Measurements from ENCODE around the gene CLMN.

CLMN gene

DNA sequence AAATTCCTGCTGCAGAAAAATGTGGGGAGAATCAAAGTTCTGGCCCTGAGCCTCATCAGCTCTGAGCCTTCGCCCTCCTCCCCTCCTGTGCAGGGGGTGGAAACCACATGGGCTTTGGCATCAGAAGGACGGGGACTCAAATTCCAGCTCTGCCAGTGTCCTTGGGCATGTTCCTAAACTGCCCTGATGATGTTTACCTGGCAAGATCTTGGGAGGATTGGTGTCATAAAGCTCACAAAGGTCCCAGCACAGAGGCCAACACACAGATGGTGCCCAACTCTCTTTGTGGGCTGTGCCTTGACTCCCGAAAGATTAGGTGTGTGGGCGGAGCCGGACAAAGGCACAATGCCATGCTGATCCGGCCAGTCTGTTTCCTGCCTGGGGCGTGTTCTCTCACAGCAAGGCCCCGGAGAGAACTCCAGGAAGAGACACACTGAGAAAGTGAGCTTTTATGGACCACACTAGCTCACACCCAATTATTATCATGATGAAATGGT lies 20.5 kb upstream of the CLMN start:
- DNase-seq: no peak

DNA sequence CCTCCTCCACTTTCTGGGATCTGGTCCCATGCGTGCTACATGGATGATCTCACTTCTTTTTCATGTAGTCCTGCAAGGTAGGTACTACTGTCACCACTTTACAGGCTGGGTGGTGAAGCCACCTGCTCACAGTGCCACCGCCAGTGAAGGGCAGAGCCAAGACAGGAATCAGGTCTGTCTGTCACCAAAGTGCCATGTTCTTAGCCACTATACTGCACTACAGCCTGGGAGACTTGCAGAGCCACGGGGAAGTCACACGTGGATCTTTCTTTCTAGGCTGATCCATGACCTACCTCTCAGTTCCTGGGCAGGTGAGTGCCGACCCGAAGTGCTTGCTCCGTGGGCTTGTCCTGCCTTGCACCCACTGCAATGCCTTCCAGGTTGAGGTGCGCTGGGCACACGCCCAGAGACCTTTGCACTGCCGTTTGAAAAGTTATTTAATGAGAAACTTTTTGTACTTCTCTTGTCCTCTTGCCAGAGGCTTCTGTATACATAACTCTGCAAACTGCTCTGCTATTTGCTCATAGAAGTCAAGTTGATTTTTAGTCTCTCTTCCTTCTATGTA lies 19.7 kb upstream of the CLMN start:
- no peak for DNase-seq

DNA sequence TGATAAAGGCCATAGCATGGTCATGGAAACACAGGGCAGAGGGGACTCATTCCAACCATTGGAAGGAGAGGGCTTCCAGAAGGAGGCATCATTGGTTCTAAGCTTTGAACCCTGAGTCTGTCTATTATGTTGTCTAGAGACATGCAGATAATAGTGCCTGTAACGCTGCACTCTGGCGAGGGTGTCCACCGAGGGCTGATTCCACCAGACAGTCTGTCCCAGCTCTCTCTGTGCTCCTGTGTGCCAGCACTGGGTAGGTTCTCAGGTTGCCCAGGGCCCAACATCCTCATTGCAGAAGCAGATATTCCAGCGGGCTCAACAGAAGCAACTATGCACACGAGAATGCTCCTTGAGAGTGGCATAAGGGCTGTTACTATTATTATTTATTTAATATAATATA lies 18.7 kb upstream of the CLMN start:
- no peak for DNase-seq

DNA sequence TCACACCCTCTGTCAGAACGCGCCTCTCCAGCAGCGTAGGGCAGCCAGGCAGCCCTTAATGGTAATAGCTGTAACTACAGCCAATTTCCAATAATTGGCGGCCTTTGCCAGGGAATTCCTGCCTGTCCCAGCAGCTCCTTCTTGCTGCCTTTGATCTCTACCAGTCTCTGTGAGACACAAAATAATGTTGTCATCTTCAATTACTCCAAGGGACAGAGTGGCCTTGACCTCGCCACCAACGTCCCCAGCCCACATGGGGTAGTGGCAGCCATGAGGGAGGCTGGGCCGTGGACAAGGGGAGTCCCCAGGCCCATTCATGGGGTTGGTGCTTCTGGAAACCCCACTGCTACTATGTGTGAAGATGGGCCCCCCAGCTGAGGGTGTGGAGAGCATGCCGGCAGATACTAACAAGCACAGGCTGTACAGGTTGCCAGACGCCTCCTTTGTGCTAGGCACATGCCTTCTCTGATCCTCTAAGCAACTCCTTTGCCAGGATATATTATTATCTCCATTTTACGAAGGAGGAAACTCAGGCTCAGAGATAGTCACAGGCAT lies 17.4 kb upstream of the CLMN start:
- no peak for DNase-seq

DNA sequence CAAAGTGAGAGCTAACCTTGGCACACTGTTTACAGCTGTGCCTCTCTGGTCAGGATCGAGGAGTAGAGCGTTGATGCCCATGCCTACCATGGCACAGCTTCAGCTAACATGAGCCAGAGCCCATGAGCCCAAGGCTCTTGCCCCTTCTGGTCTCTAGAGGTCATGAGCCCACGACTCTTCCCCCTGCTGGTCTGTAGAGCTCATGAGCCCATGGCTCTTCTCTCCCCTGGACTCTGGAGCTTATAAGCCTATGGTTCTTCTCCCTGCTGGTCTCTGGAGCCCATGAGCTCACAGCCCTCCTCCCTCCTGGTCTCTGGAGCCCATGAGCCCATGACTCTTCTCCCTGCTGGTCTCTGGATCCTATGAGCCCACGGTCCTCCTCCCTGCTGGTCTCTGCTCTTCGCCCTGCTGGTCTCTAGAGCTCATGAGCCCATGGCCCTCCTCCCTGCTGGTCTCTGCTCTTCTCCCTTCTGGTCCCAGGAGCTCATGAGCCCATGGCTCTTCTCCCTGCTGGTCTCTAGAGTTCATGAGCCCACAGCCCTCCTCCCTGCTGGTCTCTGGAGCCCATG lies 16.6 kb upstream of the CLMN start:
- DNase-seq: no peak

DNA sequence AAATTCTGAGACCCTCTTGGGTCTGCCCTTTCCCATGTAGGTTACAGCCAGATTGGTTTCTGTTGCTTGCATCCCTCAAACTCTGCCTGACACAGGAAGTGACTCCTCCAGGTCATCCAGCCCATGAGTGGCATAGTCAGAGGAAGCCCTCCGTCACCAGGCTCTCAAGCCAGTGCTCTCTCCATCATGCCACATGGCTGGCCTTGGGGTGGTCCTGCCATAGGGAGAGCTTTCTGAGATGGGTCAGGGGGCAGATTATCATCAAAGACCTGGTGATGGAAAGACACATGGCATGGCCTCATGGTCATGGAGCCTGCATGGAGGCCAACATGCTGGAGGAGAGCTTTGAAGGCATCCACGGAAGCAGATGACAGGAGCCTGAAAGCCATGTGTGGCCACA lies 15.4 kb upstream of the CLMN start:
- DNase-seq: no peak

DNA sequence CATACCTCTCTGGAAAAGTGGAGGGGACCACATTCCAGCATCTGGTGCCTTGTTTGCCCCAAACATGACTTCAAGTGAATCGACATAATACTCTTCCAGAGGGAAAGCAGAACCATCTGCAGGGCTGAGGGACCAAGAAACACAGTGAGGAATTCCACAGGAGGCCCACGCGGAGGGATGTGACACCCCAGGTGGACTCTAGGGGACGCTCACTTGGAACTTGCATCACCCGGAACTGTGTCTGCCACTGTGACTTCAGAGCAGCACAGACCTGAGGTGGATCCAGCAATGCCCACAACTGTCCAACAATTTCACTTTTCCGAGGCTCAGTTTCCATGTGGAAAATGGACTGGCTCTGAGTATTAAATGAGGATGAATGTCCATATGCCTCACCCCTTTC lies 14.3 kb upstream of the CLMN start:
- DNase-seq: no peak

DNA sequence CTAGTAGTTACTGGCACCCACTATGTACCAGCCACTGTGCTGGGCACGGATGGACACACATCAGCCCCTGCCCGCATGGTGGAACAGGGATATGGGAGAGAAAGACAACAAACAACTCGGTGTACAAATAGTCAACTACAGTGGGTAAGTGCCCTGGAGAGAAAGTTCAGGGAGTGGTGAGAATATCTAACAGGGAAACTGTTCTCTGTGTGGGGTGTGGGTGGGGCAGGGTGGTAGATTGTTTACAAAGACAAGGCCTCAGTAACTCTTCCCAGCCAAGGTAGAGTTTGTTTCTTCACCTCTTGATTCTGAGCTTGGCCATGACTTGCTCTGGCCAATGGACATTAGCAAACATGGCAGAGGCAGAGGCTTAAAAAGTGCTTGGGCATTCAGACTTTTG lies 12.9 kb upstream of the CLMN start:
- no peak for DNase-seq

DNA sequence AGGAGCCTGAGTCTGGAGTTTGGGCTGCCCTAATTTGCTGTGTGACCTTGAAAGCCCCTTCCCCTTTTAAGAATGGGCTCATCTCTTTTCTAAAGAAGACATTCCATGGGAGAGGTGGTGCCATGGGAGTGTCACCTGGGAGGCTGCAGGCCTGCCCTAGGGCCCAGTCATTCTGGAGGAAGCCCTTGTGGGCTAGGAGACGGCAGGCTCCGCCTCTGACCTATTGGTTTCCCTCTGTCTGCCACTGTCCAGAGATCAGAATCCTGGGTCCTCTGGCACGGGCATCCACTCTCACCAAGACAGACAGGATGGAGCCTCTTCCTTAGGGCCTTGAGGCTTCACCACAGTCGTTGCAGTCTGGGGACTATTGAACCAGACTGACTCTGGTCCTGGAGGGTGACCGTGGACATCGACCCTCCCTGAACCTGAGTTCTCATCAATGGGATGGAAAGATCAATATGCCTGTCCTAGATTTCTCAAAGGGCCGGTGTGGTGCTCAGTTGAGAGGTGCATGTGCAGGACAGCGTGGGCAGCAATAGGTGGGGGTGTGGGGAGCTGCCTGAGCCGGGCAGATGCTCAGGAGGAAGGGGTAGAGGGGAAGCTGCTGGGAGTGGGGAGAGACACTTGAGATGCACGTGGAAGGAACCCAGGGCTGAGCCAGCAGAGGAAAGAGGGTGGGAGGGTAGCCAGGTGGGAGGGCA lies 12.2 kb upstream of the CLMN start:
- no peak for DNase-seq

DNA sequence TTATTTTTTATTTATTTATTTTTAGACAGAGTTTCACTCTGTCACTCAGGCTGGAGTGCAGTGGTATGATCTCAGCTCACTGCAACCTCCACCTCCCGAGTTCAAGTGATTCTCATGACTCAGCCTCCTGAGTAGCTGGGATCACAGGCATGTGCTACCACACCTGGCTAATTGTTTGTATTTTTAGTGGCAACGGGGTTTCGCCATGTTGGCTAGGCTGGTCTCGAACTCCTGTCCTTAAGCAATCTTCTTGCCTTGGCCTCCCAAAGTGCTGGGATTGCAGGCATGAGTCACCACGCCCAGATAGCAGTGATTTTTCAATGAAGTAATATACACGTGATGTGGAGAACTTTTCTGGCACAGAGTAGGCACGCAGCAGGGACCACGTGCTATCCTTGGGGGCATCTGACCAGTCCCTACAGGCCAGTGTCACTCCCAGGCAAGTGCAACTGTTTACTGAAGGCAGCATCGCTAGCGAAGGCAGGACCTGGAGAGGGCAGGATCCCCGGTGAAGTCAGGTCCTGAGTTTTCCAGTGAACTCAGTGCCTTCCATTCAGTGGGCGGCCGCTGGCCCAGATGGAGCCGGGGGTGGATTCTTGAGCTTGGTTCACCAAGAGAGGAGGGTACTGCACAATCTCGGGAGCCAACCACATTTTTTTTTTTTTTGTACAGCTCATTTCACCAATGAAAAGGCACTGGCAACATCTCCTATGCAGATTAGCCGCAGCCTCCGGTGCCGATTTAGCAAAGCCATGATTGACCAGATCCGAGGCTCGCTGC lies 11.1 kb upstream of the CLMN start:
- no peak for DNase-seq

DNA sequence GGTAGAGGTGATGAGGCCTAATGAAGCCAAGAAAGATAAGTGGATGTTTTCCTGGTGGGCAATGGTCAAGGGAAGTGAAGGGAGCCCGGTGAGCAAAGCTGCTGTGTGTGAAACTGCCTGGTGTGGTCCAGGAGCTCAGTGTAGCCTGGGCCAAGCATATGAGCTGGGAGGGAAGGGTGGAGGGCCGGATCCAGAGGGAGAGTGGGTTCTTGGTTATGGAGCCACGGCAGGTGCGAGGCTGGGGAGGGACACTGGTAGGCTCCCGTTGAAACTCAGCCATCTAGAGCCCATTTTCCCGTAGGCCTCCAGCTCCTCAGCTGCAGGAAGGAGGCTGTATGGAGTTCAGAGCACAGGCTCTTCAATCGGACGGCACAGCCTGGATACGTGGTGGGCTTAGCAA lies 10.2 kb upstream of the CLMN start:
- DNase-seq: no peak

DNA sequence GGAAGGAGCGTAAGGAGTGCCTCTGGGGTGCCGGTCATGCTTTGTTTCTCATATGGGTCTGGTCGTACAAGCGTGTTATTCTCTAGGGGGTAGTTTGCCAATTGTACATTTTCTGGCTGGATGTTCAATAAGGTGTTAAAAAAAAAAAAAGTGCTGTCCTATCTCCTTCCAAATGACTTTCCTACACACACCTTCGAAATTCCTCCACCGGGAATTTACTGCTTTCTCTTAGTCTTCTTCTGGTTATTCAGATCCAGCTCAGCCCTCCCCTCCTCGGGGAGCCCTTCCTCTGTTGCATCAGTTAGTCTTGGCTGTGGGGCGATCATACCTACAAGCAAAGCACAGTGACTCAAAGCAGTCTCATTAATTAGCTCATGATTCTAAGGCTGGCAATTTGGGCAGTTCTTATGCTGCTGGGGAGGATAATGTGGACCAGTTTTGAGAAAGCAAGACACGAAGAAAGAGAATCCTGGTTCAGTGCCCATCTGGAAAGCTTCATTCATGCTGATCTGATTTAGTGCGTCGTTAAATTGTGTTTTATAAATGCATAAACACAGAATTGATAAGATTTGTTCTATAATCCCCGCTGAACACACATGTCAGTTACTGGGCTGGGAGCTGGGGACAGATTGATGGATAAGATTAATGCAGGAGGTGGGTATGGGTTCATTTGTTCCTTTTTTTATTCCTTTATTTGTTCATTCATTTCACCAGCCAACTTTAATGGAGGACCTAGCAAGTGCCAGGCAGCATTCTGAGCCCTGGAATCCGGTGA lies 9.2 kb upstream of the CLMN start:
- DNase-seq: no peak

DNA sequence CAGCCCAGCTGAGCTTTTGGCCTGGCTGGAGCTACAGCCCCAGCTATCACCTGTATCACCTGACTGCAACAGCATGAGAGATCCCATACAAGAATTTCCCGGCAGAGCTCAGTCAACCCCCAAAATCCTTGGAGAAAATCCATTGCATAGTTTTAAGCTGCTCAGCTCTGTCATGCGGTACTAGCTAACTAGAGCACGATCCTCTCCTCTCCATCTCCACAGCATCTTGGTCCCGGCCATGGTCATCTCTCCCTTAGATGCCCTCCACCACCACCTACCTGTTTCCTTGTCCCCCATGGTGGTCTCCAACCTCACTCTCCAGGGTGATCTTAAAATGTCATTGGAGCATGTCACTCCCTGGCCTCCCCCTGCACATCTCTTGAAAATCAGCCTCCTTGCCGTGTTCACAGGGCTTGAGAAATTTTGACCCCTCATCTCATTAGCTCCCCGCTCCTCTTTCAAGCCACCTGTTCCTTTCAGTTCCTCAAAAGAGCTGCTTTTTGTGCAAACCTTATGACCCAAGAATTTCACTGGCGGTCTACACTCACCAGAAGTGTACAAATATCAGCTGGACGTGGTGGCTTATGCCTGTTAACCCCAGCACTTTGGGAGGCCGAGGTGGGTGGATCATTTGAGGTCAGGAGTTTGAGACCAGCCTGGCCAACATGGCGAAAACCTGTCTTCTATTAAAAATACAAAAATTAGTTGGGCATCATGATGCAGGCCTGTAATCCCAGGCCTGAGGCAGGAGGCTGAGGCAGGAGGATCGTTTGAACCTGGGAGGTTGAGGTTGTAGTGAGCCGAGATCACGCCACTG lies 8.1 kb upstream of the CLMN start:
- DNase-seq: no peak

DNA sequence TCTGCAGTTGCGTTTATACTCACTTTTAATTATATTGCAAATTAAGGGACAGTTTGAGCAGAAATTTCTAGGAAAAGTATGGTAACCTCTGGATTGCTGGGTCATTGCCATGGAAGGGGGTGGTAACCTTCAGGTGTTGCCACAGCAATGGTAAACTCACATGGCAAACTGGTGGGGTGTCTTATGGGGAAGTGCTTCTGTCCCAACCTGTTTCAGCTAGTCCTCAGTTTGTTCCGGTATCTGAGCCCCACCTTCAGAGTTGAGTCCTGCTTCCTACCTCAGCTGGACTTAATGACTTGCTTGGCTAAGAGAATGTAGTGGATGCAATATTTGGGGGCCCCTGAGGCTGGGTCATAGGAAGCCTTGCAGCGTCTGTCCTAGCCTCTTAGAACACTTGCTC lies 7.3 kb upstream of the CLMN start:
- DNase-seq: no peak

DNA sequence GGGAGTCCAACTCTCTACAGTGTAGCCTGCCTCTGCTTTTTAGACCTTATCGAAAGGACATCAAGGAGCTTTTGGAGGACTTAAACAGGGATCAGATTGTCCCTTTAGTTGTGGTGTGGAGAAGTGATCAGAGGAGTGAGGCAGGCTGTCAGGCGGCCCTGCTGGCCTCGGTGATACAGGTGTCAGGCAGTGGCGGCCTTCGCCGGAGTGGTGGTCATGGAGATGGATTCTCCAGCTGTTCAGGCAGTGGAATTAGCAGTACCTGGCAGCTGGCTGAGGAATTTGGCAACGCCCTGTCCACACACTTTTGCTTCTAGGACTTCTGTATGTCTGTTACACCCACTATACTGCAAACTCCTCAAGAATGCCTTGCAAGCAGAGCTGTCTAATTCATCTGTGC lies 4.2 kb upstream of the CLMN start:
- no peak for DNase-seq

DNA sequence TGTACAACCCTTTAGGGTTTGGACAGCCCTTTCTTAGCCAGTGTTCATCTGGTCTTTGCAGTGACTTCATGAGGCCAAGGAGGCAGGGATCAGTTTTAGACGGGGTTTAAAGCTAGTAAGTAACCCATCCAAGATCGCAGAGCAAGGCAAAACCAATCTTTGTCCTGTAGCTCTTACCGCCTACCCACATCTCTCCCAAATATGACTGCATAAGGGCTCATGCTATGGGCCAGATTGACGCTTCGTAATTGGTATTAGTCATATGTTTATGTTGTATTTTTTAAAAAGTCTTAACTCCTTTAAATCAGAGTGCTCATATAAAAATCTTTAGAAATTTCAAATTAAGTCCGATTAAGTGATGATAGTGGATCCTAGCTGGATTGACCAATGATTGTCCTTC lies 3.7 kb upstream of the CLMN start:
- no peak for DNase-seq

DNA sequence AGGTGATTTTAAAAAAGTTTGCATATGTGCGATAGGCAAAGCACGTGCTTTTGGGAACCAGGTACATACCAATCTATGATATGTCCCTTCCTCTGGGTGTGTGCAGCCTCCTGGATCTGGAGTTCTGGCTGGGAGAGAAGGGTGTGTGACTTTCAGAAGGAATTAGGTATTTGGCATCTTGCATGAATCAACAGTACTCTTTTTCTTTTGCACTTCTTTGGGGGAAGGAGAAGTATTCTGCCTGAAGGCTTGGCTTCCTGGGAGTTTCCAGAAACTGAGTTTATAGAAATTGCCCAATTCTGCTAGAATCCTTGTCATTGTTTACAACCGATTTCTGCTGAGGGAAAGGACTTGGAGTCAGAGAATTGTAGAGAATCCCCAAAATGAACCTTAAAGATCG lies 2.9 kb upstream of the CLMN start:
- DNase-seq: no peak

DNA sequence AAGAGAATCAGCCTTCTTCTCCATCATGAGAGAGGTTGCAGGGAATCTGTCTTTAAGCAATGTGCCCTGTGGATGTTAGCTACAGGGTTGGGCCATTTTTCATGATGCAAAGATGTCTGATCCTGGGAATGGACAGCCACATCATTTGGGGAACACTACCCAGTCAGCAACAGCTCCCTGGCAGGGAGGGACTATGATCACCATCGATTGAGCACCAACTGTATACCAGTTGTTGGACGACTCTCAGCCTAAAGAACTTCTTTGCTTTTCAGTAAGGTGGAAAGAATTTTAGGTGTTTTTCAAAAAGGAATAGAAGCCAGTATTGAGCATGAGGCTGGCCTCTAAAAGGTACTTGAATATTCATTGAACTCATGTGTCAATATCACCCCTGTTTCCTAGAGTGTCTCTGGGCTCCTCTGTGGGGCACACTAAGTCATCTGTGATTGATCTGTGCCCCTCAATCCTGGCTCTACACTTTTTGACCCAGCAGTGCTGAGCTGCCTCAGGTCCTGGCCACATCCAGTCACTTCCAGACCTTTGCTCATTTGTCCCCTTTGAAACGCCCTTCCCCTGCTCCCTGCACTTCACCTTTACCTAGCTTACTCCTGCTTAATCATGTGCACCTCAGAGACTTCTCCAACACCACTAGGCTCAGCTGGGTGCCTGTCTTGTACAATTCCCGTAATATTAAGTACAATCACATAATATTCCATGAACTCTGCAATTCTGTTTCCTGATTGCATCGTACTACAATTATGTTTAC lies 2.2 kb upstream of the CLMN start:
- no peak for DNase-seq

DNA sequence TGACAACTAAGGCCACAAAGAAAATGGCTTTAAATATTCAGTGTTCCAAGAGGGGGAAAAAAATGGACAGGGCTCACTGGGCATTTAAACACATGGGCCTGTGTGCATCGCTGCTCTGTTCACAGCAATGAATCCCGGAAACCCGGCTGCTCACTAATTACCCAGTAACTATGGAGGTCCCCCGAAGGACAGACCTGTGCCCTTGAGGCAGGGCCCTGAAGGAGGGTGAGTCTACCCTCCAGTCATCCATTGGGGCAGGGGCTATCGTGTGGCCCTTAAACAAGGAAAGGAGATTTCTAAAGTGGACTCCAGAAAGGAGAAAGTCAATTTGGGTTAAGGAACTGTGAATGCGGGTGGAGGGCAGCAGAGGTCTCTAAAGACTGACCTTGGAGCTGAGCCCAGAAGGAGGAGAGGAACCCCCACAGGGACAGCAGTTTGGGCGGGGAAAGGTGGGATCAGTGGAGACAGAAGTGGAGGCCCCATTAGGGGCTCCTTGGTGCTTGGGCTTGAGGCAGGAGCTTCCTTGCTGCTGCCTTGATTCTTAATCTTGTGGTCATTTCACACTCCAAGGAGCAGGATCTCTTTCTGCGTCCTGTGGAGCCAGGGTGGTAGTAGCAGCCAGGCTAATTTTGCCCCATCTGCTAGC lies 1.4 kb upstream of the CLMN start:
- no peak for DNase-seq

DNA sequence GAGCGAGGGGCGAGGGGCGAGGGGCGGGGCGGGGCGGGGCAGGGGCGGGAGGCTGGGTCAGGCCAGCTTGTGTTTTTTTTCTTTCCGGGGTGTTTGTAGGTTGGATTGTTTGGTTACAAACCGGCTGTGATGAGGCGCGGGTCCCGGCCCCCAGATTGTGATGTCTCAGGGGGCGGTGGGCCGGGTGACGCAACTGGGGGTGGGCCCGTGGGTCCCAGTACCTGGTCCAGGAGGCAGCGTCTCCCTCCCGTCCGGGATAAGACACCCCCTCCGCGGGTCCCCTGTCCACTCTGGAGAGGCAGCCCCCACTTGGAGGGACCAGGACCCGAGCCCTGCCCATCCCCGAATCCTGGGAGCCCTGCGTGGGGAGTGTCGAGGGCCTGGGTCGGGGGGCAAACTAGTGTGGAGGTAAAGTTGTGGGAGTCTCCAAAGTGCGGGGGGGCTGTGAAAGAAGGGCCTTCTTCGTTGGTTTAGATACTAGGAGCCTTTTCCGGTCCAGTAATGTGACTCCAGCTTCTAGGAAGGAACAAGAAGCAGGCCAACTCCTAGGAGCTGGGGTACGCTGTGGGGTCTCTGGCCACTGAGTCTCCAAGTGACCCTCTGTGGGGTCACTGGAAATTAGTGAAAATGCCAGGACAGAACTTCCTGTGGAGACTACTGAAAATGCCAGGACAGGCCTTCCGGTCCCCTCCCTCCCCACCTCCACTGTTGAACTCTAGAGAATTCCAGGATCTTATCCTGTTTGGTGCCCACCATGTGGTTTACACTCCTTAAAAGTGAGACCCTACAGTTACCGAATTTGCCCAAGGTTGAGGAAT lies 579 bp upstream of the CLMN start:
- peak in 1 of 2 donors; percentile 4 for DNase-seq

Measured in stimulated activated CD4-positive, alpha-beta T cell treated with anti-CD3 and anti-CD28 coated beads, Interleukin-2, amount 100 ng/mL, for 24 hours (primary cell).